WTC11 (cell line): ENCODE results near the gene KCNG2. TPM values are rescaled to one million over a fixed set of nuclear protein-coding genes. Genes with fewer than 3 reads are reported as not detected.

Experiments
- ATAC-seq: fragments of 200-7000 bp; cut with Tn5 transposase; 2 replicates; pipeline ENCODE4 v1.10.0; 2021; ENCODE audit warnings: mild to moderate bottlenecking, moderate library complexity
- CTCF ChIA-PET: fragments of 300-600 bp; sonication (Branson Sonifier 250); formaldehyde crosslinking; loops from one replicate; lab custom pipeline; 2021; ENCODE audit warnings: antibody characterized with exemption; lab: Charles Lee
- POLR2A ChIA-PET: fragments of 350-600 bp; sonication (Branson Sonifier 250); formaldehyde crosslinking; loops from one replicate; lab custom pipeline; 2021; ENCODE audit warnings: antibody characterized with exemption; lab: Charles Lee
- DNase-seq: peaks from one replicate; pipeline ENCODE4 v3.0.0; 2021; ENCODE audit warnings: low spot score
- H3K27ac Mint-ChIP-seq: 2 replicates; pipeline ENCODE4 v1.8.0; 2021; ENCODE audit warnings: mixed read lengths
- H3K27me3 Mint-ChIP-seq: 2 replicates; pipeline ENCODE4 v1.8.0; 2021; ENCODE audit warnings: low read depth, mild to moderate bottlenecking, moderate library complexity, mixed read lengths
- H3K36me3 Mint-ChIP-seq: 2 replicates; pipeline ENCODE4 v1.8.0; 2021; ENCODE audit warnings: mixed read lengths
- H3K4me1 Mint-ChIP-seq: 2 replicates; pipeline ENCODE4 v1.8.0; 2022; ENCODE audit warnings: mixed read lengths
- H3K4me3 Mint-ChIP-seq: 2 replicates; pipeline ENCODE4 v1.8.0; 2021; ENCODE audit warnings: mild to moderate bottlenecking, moderate library complexity, mixed read lengths
- H3K9me3 Mint-ChIP-seq: 2 replicates; pipeline ENCODE4 v1.8.0; 2021; ENCODE audit warnings: mixed read lengths
- ESRRA ChIP-seq: sonication (generic); formaldehyde crosslinking; IDR thresholded peaks from 2 replicates; pipeline ENCODE4 v1.8.1; 2022; ENCODE audit warnings: mild to moderate bottlenecking, missing genetic modification reagents, borderline replicate concordance
- ETV6 ChIP-seq: sonication (generic); formaldehyde crosslinking; IDR thresholded peaks from 2 replicates; pipeline ENCODE4 v1.8.1; 2022; ENCODE audit warnings: mild to moderate bottlenecking, missing genetic modification reagents
- FOXK1 ChIP-seq: sonication (generic); formaldehyde crosslinking; IDR thresholded peaks from 2 replicates; pipeline ENCODE4 v1.8.0; 2022; ENCODE audit warnings: mild to moderate bottlenecking, moderate library complexity, missing genetic modification reagents
- MXD4 ChIP-seq: fragments of 250-450 bp; sonication (Bioruptor Pico); IDR thresholded peaks from 2 replicates; pipeline ENCODE4 v1.8.0; 2021; ENCODE audit warnings: mild to moderate bottlenecking, moderate library complexity, borderline replicate concordance
- MYBL2 ChIP-seq: sonication (generic); formaldehyde crosslinking; IDR thresholded peaks from 2 replicates; pipeline ENCODE4 v1.8.1; 2023; ENCODE audit warnings: mild to moderate bottlenecking, moderate library complexity, missing genetic modification reagents
- NFYB ChIP-seq: sonication (generic); formaldehyde crosslinking; conservative IDR thresholded peaks from 2 replicates; pipeline ENCODE4 v1.8.0; 2022; ENCODE audit warnings: low read depth, missing genetic modification reagents
- SMAD4 ChIP-seq: sonication (generic); formaldehyde crosslinking; IDR thresholded peaks from 2 replicates; pipeline ENCODE4 v1.8.0; 2022; ENCODE audit warnings: mild to moderate bottlenecking, missing genetic modification reagents
- TP53 ChIP-seq: sonication (generic); formaldehyde crosslinking; IDR thresholded peaks from 2 replicates; pipeline ENCODE4 v1.8.1; 2023; ENCODE audit warnings: mild to moderate bottlenecking, missing genetic modification reagents
- ZBTB21 ChIP-seq: sonication (generic); formaldehyde crosslinking; IDR thresholded peaks from 2 replicates; pipeline ENCODE4 v1.8.1; 2023; ENCODE audit warnings: mild to moderate bottlenecking, missing genetic modification reagents, borderline replicate concordance
- ZNF219 ChIP-seq: sonication (generic); formaldehyde crosslinking; IDR thresholded peaks from 2 replicates; pipeline ENCODE4 v1.8.0; 2023; ENCODE audit warnings: missing genetic modification reagents, mild to moderate bottlenecking, borderline replicate concordance
- ZNF232 ChIP-seq: sonication (generic); formaldehyde crosslinking; IDR thresholded peaks from 2 replicates; pipeline ENCODE4 v1.8.0; 2022; ENCODE audit warnings: mild to moderate bottlenecking, missing genetic modification reagents
- ZNF263 ChIP-seq: sonication (generic); formaldehyde crosslinking; IDR thresholded peaks from 2 replicates; pipeline ENCODE4 v1.8.1; 2022; ENCODE audit warnings: low read depth, mild to moderate bottlenecking, moderate library complexity, missing genetic modification reagents
- ZNF416 ChIP-seq: fragments of 250-450 bp; sonication (Bioruptor Pico); IDR thresholded peaks from 2 replicates; pipeline ENCODE4 v1.9.0; 2021; ENCODE audit warnings: mild to moderate bottlenecking, inconsistent platforms
- total RNA-seq: library from RNA; stranded (reverse); gene quantifications from 3 replicates; pipeline ENCODE4 v1.2.3, GENCODE V29; 2021
- TF ChIP-seq, protein P1 (sequence below): sonication (generic); formaldehyde crosslinking; IDR thresholded peaks from 2 replicates; pipeline ENCODE4 v1.8.1; 2022; ENCODE audit warnings: mild to moderate bottlenecking, missing genetic modification reagents, moderate library complexity, borderline replicate concordance
- TF ChIP-seq, protein P2 (sequence below): sonication (generic); formaldehyde crosslinking; IDR thresholded peaks from 2 replicates; pipeline ENCODE4 v1.8.1; 2023; ENCODE audit warnings: mild to moderate bottlenecking, missing genetic modification reagents
- TF ChIP-seq, protein P3 (sequence below): sonication (generic); formaldehyde crosslinking; conservative IDR thresholded peaks from 2 replicates; pipeline ENCODE4 v1.8.1; 2022; ENCODE audit warnings: mild to moderate bottlenecking, missing genetic modification reagents
- TF ChIP-seq, protein P4 (sequence below): sonication (generic); formaldehyde crosslinking; IDR thresholded peaks from 2 replicates; pipeline ENCODE4 v1.8.0; 2023; ENCODE audit warnings: missing genetic modification reagents, mild to moderate bottlenecking, borderline replicate concordance
- TF ChIP-seq, protein P5 (sequence below): fragments of 200-600 bp; IDR thresholded peaks from 2 replicates; pipeline ENCODE4 v1.8.0; 2022; ENCODE audit warnings: antibody characterized with exemption

The KCNG2 gene
- total RNA-seq, 1 experiment from 2014 or later: 0.50 TPM

DNA sequence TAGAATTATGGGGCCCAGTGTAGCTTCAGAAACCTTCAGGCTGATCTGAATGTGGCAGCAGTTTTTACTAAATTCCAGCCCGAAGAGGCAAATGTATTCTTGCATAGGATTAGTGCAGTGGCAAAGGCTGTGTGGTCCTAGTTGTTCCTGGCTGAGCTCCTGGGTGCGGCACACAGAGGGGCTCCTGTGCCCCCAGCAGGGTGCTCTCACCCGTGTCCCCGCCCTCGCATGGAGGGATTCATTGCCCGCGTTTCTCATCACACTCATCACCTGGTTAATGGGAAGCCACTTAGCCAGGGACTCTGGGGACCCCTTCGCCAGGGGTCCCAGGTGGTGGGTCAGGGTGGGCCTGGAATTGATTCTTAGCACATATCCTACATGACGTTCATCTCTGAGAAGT, 3.9 kb downstream of the KCNG2 start:
- peaks cover 30% of the 10 kb centered on the region for H3K27me3 Mint-ChIP-seq
- H3K27ac Mint-ChIP-seq: no peak overlapping the region
- H3K9me3 Mint-ChIP-seq: no peaks in the 10 kb centered on the region
- POLR2A ChIA-PET: no interaction called here
- ATAC-seq (no peak), DNase-seq (no peak)
- H3K36me3 Mint-ChIP-seq: no peaks in the 10 kb centered on the region
- H3K4me1 Mint-ChIP-seq: peaks cover 9% of the 10 kb centered on the region
- CTCF ChIA-PET: no interaction called here
- H3K4me3 Mint-ChIP-seq: no peak overlapping the region
- TF ChIP-seq, protein P1, sequence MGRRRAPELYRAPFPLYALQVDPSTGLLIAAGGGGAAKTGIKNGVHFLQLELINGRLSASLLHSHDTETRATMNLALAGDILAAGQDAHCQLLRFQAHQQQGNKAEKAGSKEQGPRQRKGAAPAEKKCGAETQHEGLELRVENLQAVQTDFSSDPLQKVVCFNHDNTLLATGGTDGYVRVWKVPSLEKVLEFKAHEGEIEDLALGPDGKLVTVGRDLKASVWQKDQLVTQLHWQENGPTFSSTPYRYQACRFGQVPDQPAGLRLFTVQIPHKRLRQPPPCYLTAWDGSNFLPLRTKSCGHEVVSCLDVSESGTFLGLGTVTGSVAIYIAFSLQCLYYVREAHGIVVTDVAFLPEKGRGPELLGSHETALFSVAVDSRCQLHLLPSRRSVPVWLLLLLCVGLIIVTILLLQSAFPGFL (CRISPR knock-in tag): no peak
- no peak for TF ChIP-seq ZBTB21 (CRISPR knock-in tag)
- no peak for TF ChIP-seq ZNF263
- no peak for TF ChIP-seq ZNF416
- TF ChIP-seq ETV6: no peak
- TF ChIP-seq, protein P2, sequence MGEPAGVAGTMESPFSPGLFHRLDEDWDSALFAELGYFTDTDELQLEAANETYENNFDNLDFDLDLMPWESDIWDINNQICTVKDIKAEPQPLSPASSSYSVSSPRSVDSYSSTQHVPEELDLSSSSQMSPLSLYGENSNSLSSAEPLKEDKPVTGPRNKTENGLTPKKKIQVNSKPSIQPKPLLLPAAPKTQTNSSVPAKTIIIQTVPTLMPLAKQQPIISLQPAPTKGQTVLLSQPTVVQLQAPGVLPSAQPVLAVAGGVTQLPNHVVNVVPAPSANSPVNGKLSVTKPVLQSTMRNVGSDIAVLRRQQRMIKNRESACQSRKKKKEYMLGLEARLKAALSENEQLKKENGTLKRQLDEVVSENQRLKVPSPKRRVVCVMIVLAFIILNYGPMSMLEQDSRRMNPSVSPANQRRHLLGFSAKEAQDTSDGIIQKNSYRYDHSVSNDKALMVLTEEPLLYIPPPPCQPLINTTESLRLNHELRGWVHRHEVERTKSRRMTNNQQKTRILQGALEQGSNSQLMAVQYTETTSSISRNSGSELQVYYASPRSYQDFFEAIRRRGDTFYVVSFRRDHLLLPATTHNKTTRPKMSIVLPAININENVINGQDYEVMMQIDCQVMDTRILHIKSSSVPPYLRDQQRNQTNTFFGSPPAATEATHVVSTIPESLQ (CRISPR knock-in tag): no peak
- TF ChIP-seq SMAD4 (CRISPR knock-in tag): no peak
- no peak for TF ChIP-seq MXD4

DNA sequence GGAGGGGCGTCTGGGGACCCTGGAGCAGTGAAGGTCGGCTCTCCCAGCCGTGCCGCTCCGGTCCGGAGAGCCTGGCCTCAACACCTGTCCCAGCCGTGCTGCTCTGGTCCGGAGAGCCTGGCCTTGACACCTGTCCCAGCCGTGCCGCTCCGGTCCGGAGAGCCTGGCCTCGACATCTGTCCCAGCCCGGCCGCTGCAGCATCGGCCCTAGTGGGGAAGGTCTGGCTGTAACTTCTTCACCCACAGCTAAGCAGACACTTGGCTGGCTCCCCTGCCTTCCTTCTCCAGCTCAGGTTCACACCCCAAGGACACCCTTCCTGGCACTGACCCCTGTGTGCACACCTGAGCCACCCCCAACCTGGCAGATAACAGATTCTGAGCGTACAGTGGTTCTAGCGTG, 4.6 kb downstream of the KCNG2 start:
- no peaks in the 10 kb centered on the region for H3K36me3 Mint-ChIP-seq
- no peak overlapping the region for H3K27ac Mint-ChIP-seq
- no peak for TF ChIP-seq ZNF232 (CRISPR knock-in tag)
- TF ChIP-seq, protein P3, sequence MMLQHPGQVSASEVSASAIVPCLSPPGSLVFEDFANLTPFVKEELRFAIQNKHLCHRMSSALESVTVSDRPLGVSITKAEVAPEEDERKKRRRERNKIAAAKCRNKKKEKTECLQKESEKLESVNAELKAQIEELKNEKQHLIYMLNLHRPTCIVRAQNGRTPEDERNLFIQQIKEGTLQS (CRISPR knock-in tag): no peak
- TF ChIP-seq TP53 (CRISPR knock-in tag): no peak
- TF ChIP-seq MYBL2 (CRISPR knock-in tag): no peak
- H3K4me3 Mint-ChIP-seq: no peak overlapping the region
- DNase-seq: no peak
- peaks cover 23% of the 10 kb centered on the region for H3K27me3 Mint-ChIP-seq
- ATAC-seq: no peak
- peaks cover 7% of the 10 kb centered on the region for H3K4me1 Mint-ChIP-seq
- H3K9me3 Mint-ChIP-seq: no peaks in the 10 kb centered on the region
- POLR2A ChIA-PET: no interaction called here
- CTCF ChIA-PET: no interaction called here

DNA sequence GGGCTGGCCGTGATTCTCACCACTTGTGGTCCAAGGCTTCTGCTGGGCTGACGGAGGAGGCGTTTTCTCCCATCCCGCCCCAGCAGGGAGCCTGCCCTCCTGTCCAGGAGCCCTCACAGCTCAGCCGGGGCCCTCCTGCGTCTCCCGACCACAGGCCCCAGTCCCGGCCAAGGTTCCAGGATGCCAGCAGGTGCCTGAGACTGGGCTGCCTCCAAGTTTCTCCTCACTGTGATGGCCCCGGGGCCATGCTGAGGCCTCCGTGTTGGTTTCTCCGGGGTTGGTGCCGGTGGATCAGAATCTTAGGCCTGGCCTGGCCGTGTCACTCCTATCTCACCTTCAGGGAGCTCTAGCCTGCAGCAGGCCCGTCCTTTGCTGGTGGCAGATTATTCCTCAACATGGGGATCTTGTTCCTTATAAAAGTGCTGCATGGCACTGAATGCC, 5.9 kb downstream of the KCNG2 start:
- H3K27me3 Mint-ChIP-seq: peaks cover 20% of the 10 kb centered on the region
- POLR2A ChIA-PET: no interaction called here
- H3K36me3 Mint-ChIP-seq: no peaks in the 10 kb centered on the region

DNA sequence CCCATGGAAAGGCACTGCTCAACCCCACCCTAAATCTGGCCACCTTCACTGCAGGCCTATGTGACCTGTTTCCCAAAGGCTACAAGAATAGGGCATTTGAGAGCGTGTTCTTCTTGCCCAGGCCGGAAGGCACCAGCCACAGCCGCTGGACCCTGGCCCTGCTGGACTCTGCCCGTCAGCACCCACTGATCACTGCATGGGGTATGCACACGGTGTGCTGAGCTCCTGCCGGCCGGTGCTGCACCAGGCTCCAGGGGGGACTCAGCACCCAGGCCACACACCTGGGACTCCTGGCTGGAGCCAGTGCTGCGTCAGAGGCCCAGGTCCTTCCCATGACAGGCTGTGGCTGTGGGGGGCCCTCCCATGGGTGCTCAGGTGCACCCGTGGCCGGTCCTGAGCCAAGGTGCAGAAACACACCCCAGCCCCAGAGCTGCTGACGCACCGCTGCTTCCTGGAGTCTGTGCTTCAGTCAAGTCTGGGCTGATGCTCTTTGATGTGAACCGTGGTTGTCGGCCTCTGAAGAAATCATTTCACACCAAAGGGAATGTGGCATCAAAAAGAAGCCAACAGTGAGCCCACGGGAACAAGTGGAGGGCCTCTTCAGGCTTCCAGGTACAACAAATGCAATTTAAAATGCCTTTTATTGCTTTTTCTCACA, 6.5 kb downstream of the KCNG2 start:
- no peak overlapping the region for H3K27ac Mint-ChIP-seq
- POLR2A ChIA-PET: no interaction called here
- TF ChIP-seq, protein P4, sequence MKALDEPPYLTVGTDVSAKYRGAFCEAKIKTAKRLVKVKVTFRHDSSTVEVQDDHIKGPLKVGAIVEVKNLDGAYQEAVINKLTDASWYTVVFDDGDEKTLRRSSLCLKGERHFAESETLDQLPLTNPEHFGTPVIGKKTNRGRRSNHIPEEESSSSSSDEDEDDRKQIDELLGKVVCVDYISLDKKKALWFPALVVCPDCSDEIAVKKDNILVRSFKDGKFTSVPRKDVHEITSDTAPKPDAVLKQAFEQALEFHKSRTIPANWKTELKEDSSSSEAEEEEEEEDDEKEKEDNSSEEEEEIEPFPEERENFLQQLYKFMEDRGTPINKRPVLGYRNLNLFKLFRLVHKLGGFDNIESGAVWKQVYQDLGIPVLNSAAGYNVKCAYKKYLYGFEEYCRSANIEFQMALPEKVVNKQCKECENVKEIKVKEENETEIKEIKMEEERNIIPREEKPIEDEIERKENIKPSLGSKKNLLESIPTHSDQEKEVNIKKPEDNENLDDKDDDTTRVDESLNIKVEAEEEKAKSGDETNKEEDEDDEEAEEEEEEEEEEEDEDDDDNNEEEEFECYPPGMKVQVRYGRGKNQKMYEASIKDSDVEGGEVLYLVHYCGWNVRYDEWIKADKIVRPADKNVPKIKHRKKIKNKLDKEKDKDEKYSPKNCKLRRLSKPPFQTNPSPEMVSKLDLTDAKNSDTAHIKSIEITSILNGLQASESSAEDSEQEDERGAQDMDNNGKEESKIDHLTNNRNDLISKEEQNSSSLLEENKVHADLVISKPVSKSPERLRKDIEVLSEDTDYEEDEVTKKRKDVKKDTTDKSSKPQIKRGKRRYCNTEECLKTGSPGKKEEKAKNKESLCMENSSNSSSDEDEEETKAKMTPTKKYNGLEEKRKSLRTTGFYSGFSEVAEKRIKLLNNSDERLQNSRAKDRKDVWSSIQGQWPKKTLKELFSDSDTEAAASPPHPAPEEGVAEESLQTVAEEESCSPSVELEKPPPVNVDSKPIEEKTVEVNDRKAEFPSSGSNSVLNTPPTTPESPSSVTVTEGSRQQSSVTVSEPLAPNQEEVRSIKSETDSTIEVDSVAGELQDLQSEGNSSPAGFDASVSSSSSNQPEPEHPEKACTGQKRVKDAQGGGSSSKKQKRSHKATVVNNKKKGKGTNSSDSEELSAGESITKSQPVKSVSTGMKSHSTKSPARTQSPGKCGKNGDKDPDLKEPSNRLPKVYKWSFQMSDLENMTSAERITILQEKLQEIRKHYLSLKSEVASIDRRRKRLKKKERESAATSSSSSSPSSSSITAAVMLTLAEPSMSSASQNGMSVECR (CRISPR knock-in tag): no peak
- no peak for TF ChIP-seq ZNF416
- TF ChIP-seq ZBTB21 (CRISPR knock-in tag): no peak
- TF ChIP-seq ETV6: no peak
- TF ChIP-seq, protein P3 (CRISPR knock-in tag): no peak
- TF ChIP-seq, protein P5, sequence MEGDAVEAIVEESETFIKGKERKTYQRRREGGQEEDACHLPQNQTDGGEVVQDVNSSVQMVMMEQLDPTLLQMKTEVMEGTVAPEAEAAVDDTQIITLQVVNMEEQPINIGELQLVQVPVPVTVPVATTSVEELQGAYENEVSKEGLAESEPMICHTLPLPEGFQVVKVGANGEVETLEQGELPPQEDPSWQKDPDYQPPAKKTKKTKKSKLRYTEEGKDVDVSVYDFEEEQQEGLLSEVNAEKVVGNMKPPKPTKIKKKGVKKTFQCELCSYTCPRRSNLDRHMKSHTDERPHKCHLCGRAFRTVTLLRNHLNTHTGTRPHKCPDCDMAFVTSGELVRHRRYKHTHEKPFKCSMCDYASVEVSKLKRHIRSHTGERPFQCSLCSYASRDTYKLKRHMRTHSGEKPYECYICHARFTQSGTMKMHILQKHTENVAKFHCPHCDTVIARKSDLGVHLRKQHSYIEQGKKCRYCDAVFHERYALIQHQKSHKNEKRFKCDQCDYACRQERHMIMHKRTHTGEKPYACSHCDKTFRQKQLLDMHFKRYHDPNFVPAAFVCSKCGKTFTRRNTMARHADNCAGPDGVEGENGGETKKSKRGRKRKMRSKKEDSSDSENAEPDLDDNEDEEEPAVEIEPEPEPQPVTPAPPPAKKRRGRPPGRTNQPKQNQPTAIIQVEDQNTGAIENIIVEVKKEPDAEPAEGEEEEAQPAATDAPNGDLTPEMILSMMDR: no peak
- TF ChIP-seq FOXK1: no peak
- no peak for TF ChIP-seq ZNF219 (CRISPR knock-in tag)

More for the DNA sequence above, 5.9 kb downstream of the KCNG2 start:
- DNase-seq (no peak), ATAC-seq (no peak)
- Mint-ChIP-seq H3K4me1 (peaks cover 6% of the 10 kb centered on the region), H3K4me3 (no peak overlapping the region), H3K27ac (no peak overlapping the region), H3K9me3 (no peaks in the 10 kb centered on the region)
- CTCF ChIA-PET: no interaction called here
- no peak for TF ChIP-seq NFYB (CRISPR knock-in tag)
- no peak for TF ChIP-seq ESRRA (CRISPR knock-in tag)

More for the DNA sequence above, 6.5 kb downstream of the KCNG2 start:
- no peaks in the 10 kb centered on the region for H3K9me3 Mint-ChIP-seq
- CTCF ChIA-PET: no interaction called here
- peaks cover 3% of the 10 kb centered on the region for H3K4me1 Mint-ChIP-seq
- peaks cover 15% of the 10 kb centered on the region for H3K27me3 Mint-ChIP-seq
- H3K4me3 Mint-ChIP-seq: no peak overlapping the region
- ATAC-seq: no peak
- H3K36me3 Mint-ChIP-seq: no peaks in the 10 kb centered on the region
- DNase-seq: no peak
